Activated CD8-positive, alpha-beta T cell treated with anti-CD3 and anti-CD28 coated beads, Interleukin-2, amount 10 ng/mL, durations not matched to agents 7 days and 5 days (primary cell): ENCODE results near the gene LYST. TPM values are rescaled to one million over a fixed set of nuclear protein-coding genes. Genes with fewer than 3 reads are reported as not detected.

Experiments used
- ATAC-seq: fragments of 150-1000 bp; cut with Tn5 transposase; one replicate; pipeline ENCODE4 v1.10.0; 2021; ENCODE audit warnings: moderate library complexity
- CTCF ChIA-PET: fragments of 350-600 bp; sonication (Branson Sonifier 250); formaldehyde crosslinking; loops from one replicate; lab custom pipeline; 2021; ENCODE audit warnings: antibody characterized with exemption; lab: Charles Lee
- POLR2A ChIA-PET: fragments of 350-600 bp; sonication (Branson Sonifier 250); formaldehyde crosslinking; loops from one replicate; lab custom pipeline; 2021; ENCODE audit warnings: antibody characterized with exemption; lab: Charles Lee
- DNase-seq: peaks from one replicate; pipeline ENCODE4 v3.0.0-alpha.2; 2020
- H3K27ac Mint-ChIP-seq: one replicate; pipeline ENCODE4 v1.8.0; 2021; ENCODE audit warnings: mild to moderate bottlenecking, mixed read lengths
- H3K27me3 Mint-ChIP-seq: one replicate; pipeline ENCODE4 v1.8.0; 2021; ENCODE audit warnings: low read depth, mixed read lengths
- H3K36me3 Mint-ChIP-seq: one replicate; pipeline ENCODE4 v1.8.0; 2021; ENCODE audit warnings: low read depth, mixed read lengths
- H3K4me1 Mint-ChIP-seq: one replicate; pipeline ENCODE4 v1.8.0; 2021; ENCODE audit warnings: low read depth, mixed read lengths
- H3K4me3 Mint-ChIP-seq: one replicate; pipeline ENCODE4 v1.8.0; 2021; ENCODE audit warnings: mild to moderate bottlenecking, mixed read lengths
- H3K9me3 Mint-ChIP-seq: one replicate; pipeline ENCODE4 v1.8.0; 2022; ENCODE audit warnings: mixed read lengths; ENCODE audit not compliant: insufficient read depth
- total RNA-seq, 2 experiments: library from RNA; stranded (reverse); gene quantifications; one replicate each; pipeline ENCODE4 v1.2.3, GENCODE V29; 2021

The LYST gene
- total RNA-seq, 2 experiments from 2014 or later: 26.2 to 28.6 TPM

GRCh38 chr1:235841938-235842545 lies 24.7 kb downstream of the LYST start:
- ATAC-seq: no peak
- ChIA-PET POLR2A (interaction anchor here (0.5 to 1.2 kb wide), 4 partner anchors 21 to 130 kb away, joined by 3 to 4 read pairs (median 3); no protein-coding TSS in a partner anchor), CTCF (interaction anchor here (0.8 to 4.4 kb wide), 21 partner anchors 9 to 337 kb away, joined by 3 to 47 read pairs (median 5); partner anchors contain the start of genes B3GALNT2 and LYST)
- Mint-ChIP-seq H3K36me3 (peaks cover 16% of the 10 kb centered on the region), H3K27ac (peak overlapping the region; percentile 12), H3K4me1 (peaks cover 44% of the 10 kb centered on the region), H3K4me3 (no peak overlapping the region), H3K27me3 (no peaks in the 10 kb centered on the region), H3K9me3 (peaks cover 3% of the 10 kb centered on the region)
- no peak for DNase-seq

- peaks cover 24% of the 10 kb centered on the region for H3K4me1 Mint-ChIP-seq
- ChIA-PET CTCF (interaction anchor here (0.6 to 6.9 kb wide), 4 partner anchors 8 to 133 kb away, joined by 3 to 49 read pairs (median 6); no protein-coding TSS in a partner anchor), POLR2A (interaction anchor here (1.1 kb wide), 1 partner anchor 134 kb away, joined by 3 read pairs; no protein-coding TSS in a partner anchor)
- peaks cover 4% of the 10 kb centered on the region for H3K36me3 Mint-ChIP-seq
- DNase-seq: no peak
- H3K4me3 Mint-ChIP-seq: no peak overlapping the region
- ATAC-seq: peak; percentile 55
- H3K27ac Mint-ChIP-seq: no peak overlapping the region
- H3K9me3 Mint-ChIP-seq: no peaks in the 10 kb centered on the region
- H3K27me3 Mint-ChIP-seq: no peaks in the 10 kb centered on the region
Measured at GRCh38 chr1:235838021-235838420, 28.7 kb downstream of the LYST start.

- no peaks in the 10 kb centered on the region for H3K27me3 Mint-ChIP-seq
- no peaks in the 10 kb centered on the region for H3K9me3 Mint-ChIP-seq
- ATAC-seq (no peak), DNase-seq (no peak)
- ChIA-PET CTCF (interaction anchor here (1.4 to 6.9 kb wide), 3 partner anchors 8 to 136 kb away, joined by 5 to 49 read pairs (median 30); no protein-coding TSS in a partner anchor), POLR2A (no interaction called here)
- no peak overlapping the region for H3K27ac Mint-ChIP-seq
- H3K36me3 Mint-ChIP-seq: peaks cover 11% of the 10 kb centered on the region
- no peak overlapping the region for H3K4me3 Mint-ChIP-seq
- peaks cover 14% of the 10 kb centered on the region for H3K4me1 Mint-ChIP-seq
Measured at GRCh38 chr1:235835226-235835625, 31.5 kb downstream of the LYST start.

- ATAC-seq (no peak), DNase-seq (no peak)
- CTCF ChIA-PET: interaction anchor here (0.8 to 6.9 kb wide), 4 partner anchors 9 to 136 kb away, joined by 3 to 49 read pairs (median 16); no protein-coding TSS in a partner anchor
- H3K9me3 Mint-ChIP-seq: no peaks in the 10 kb centered on the region
- H3K27me3 Mint-ChIP-seq: no peaks in the 10 kb centered on the region
- H3K4me3 Mint-ChIP-seq: no peak overlapping the region
- H3K36me3 Mint-ChIP-seq: peaks cover 7% of the 10 kb centered on the region
- H3K4me1 Mint-ChIP-seq: peaks cover 8% of the 10 kb centered on the region
- POLR2A ChIA-PET: no interaction called here
- no peak overlapping the region for H3K27ac Mint-ChIP-seq
Measured at GRCh38 chr1:235834620-235835019, 32.1 kb downstream of the LYST start.

GRCh38 chr1:235832011-235832410 lies 34.7 kb downstream of the LYST start:
- DNase-seq (no peak), ATAC-seq (no peak)
- ChIA-PET POLR2A (no interaction called here), CTCF (interaction anchor here (5.5 kb wide), 1 partner anchor 11 kb away, joined by 30 read pairs; no protein-coding TSS in a partner anchor)
- no peaks in the 10 kb centered on the region for H3K9me3 Mint-ChIP-seq
- H3K27me3 Mint-ChIP-seq: no peaks in the 10 kb centered on the region
- H3K36me3 Mint-ChIP-seq: peaks cover 19% of the 10 kb centered on the region
- H3K4me3 Mint-ChIP-seq: no peak overlapping the region
- no peak overlapping the region for H3K27ac Mint-ChIP-seq
- H3K4me1 Mint-ChIP-seq: peaks cover 2% of the 10 kb centered on the region

- H3K4me3 Mint-ChIP-seq: no peak overlapping the region
- DNase-seq (no peak), ATAC-seq (no peak)
- H3K36me3 Mint-ChIP-seq: peaks cover 23% of the 10 kb centered on the region
- no peaks in the 10 kb centered on the region for H3K27me3 Mint-ChIP-seq
- peaks cover 2% of the 10 kb centered on the region for H3K4me1 Mint-ChIP-seq
- POLR2A ChIA-PET: no interaction called here
- no peak overlapping the region for H3K27ac Mint-ChIP-seq
- H3K9me3 Mint-ChIP-seq: no peaks in the 10 kb centered on the region
- CTCF ChIA-PET: interaction anchor here (1.8 to 5.5 kb wide), 2 partner anchors 12 to 141 kb away, joined by 14 to 30 read pairs; no protein-coding TSS in a partner anchor
Measured at GRCh38 chr1:235831148-235831547, 35.6 kb downstream of the LYST start.

- Mint-ChIP-seq H3K27ac (no peak overlapping the region), H3K9me3 (no peaks in the 10 kb centered on the region), H3K4me3 (no peak overlapping the region), H3K27me3 (no peaks in the 10 kb centered on the region), H3K4me1 (peaks cover 4% of the 10 kb centered on the region), H3K36me3 (peaks cover 42% of the 10 kb centered on the region)
- CTCF ChIA-PET: interaction anchor here (0.8 kb wide), 1 partner anchor 17 kb away, joined by 3 read pairs; no protein-coding TSS in a partner anchor
- POLR2A ChIA-PET: interaction anchor here (0.6 kb wide), 1 partner anchor 225 kb away, joined by 3 read pairs; no protein-coding TSS in a partner anchor
- ATAC-seq: no peak
- no peak for DNase-seq
Measured at GRCh38 chr1:235826102-235826854, 40.4 kb downstream of the LYST start.

GRCh38 chr1:235825229-235825628 lies 41.5 kb downstream of the LYST start:
- H3K27me3 Mint-ChIP-seq: no peaks in the 10 kb centered on the region
- no peak overlapping the region for H3K4me3 Mint-ChIP-seq
- DNase-seq (no peak), ATAC-seq (no peak)
- H3K27ac Mint-ChIP-seq: no peak overlapping the region
- POLR2A ChIA-PET: no interaction called here
- no peaks in the 10 kb centered on the region for H3K9me3 Mint-ChIP-seq
- CTCF ChIA-PET: no interaction called here
- H3K36me3 Mint-ChIP-seq: peaks cover 36% of the 10 kb centered on the region
- peaks cover 2% of the 10 kb centered on the region for H3K4me1 Mint-ChIP-seq

GRCh38 chr1:235823684-235824083 lies 43.0 kb downstream of the LYST start:
- ChIA-PET POLR2A (no interaction called here), CTCF (no interaction called here)
- H3K36me3 Mint-ChIP-seq: peaks cover 30% of the 10 kb centered on the region
- no peaks in the 10 kb centered on the region for H3K27me3 Mint-ChIP-seq
- H3K27ac Mint-ChIP-seq: no peak overlapping the region
- ATAC-seq (no peak), DNase-seq (no peak)
- H3K4me1 Mint-ChIP-seq: peaks cover 2% of the 10 kb centered on the region
- no peaks in the 10 kb centered on the region for H3K9me3 Mint-ChIP-seq
- no peak overlapping the region for H3K4me3 Mint-ChIP-seq

GRCh38 chr1:235822685-235823084 lies 44.0 kb downstream of the LYST start:
- H3K27ac Mint-ChIP-seq: no peak overlapping the region
- no peak for ATAC-seq
- peaks cover 2% of the 10 kb centered on the region for H3K4me1 Mint-ChIP-seq
- H3K9me3 Mint-ChIP-seq: no peaks in the 10 kb centered on the region
- H3K4me3 Mint-ChIP-seq: no peak overlapping the region
- DNase-seq: no peak
- H3K36me3 Mint-ChIP-seq: peaks cover 25% of the 10 kb centered on the region
- no peaks in the 10 kb centered on the region for H3K27me3 Mint-ChIP-seq
- ChIA-PET POLR2A (no interaction called here), CTCF (interaction anchor here (1.2 to 1.3 kb wide), 3 partner anchors 15 to 149 kb away, joined by 3 to 7 read pairs (median 5); no protein-coding TSS in a partner anchor)

GRCh38 chr1:235821361-235821981 lies 45.2 kb downstream of the LYST start:
- CTCF ChIA-PET: interaction anchor here (0.7 to 2.4 kb wide), 7 partner anchors 16 to 150 kb away, joined by 3 to 7 read pairs (median 5); no protein-coding TSS in a partner anchor
- peaks cover 2% of the 10 kb centered on the region for H3K4me1 Mint-ChIP-seq
- DNase-seq (no peak), ATAC-seq (no peak)
- H3K27me3 Mint-ChIP-seq: no peaks in the 10 kb centered on the region
- no peak overlapping the region for H3K4me3 Mint-ChIP-seq
- peaks cover 22% of the 10 kb centered on the region for H3K36me3 Mint-ChIP-seq
- POLR2A ChIA-PET: no interaction called here
- no peaks in the 10 kb centered on the region for H3K9me3 Mint-ChIP-seq
- H3K27ac Mint-ChIP-seq: no peak overlapping the region
